Measurements from ENCODE around the gene NEDD9.

DNA sequence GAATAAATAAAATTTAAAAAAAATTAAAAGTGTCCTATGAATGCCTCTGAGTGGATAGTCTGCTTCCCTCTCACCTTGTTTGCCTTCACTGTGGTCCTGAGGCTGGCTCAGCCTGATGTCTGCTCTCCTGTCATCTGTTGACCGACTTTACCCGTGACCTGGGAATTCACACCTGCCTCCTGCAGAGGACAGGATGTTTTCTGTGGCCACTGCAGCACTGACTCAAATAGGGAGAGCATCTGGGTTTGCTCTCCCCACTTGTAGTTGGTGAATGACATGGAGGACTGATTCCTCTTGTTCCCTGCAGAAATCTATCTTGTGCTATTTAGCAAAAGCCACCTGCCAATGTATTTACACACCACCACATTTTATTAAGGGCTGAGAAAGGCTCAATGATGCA is 68.5 kb downstream of the NEDD9 start:
- TF ChIP-seq GATA3 (IDR thresholded peaks at IDR 0.05; ENCODE audit: low read depth, low read length) (no peak), GATA2 (IDR thresholded peaks at IDR 0.05; ENCODE audit: low read depth, low read length) (no peak)

All from SH-SY5Y (cell line).